ENCODE data around the gene RFK.
"Not testable (repeated sequence)": the region's sequence is repeated elsewhere in the genome, so short reads cannot be mapped to it uniquely, and the experiment has no call there.

The RFK gene

GRCh38 chr9:76369583-76369982 lies 24.6 kb downstream of the RFK start:
- DNase-seq, result peak; percentile 81

GRCh38 chr9:76366275-76366674 lies 28.0 kb downstream of the RFK start:
- DNase-seq, result no peak

- DNase-seq, result no peak
Measured at GRCh38 chr9:76365028-76365427, 29.2 kb downstream of the RFK start.

- no peak for DNase-seq
Measured at GRCh38 chr9:76363032-76363395, 31.2 kb downstream of the RFK start.

GRCh38 chr9:76362332-76363031 lies 31.7 kb downstream of the RFK start:
- DNase-seq, result not testable (repeated sequence)

- DNase-seq, result no peak
Measured at GRCh38 chr9:76359766-76360165, 34.5 kb downstream of the RFK start.

GRCh38 chr9:76359365-76359764 lies 34.9 kb downstream of the RFK start:
- DNase-seq, result no peak

GRCh38 chr9:76358628-76359280 lies 35.5 kb downstream of the RFK start:
- no peak for DNase-seq

GRCh38 chr9:76357555-76357954 lies 36.7 kb downstream of the RFK start:
- DNase-seq, result no peak

GRCh38 chr9:76355886-76356285 lies 38.3 kb downstream of the RFK start:
- DNase-seq, result no peak

GRCh38 chr9:76354221-76354620 lies 40.0 kb downstream of the RFK start:
- no peak for DNase-seq

GRCh38 chr9:76353280-76353679 lies 40.9 kb downstream of the RFK start:
- DNase-seq, result no peak

- DNase-seq, result no peak
Measured at GRCh38 chr9:76352026-76352620, 42.1 kb downstream of the RFK start.

GRCh38 chr9:76351006-76351405 lies 43.2 kb downstream of the RFK start:
- no peak for DNase-seq

GRCh38 chr9:76349865-76350264 lies 44.4 kb downstream of the RFK start:
- no peak for DNase-seq

GRCh38 chr9:76342858-76343257 lies 51.4 kb downstream of the RFK start:
- no peak for DNase-seq

- no peak for DNase-seq
Measured at GRCh38 chr9:76342201-76342600, 52.0 kb downstream of the RFK start.

- DNase-seq, result no peak
Measured at GRCh38 chr9:76341616-76342015, 52.6 kb downstream of the RFK start.

GRCh38 chr9:76338418-76338817 lies 55.8 kb downstream of the RFK start:
- no peak for DNase-seq

- no peak for DNase-seq
Measured at GRCh38 chr9:76336027-76336426, 58.2 kb downstream of the RFK start.
